ENCODE results near the gene NPPA. TPM values are rescaled to one million over a fixed set of nuclear protein-coding genes. Genes with fewer than 3 reads are reported as not detected.

NPPA gene
- polyA plus RNA-seq, 1 of the 3 experiments (the other 2 are of a cell fraction), result not detected

- ChIA-PET POLR2A (no interaction called here), CTCF (interaction anchor here (1.5 kb wide), 1 partner anchor 59 kb away, joined by 4 read pairs; no protein-coding TSS in a partner anchor)
- WGBS (ENCODE audit: low lambda C conversion rate), result 94% methylated on average over 11 of the region's 13 CpGs
- Histone ChIP-seq H3K79me2 (ENCODE audit: insufficient read depth) (no peaks in the 10 kb centered on the region), H3F3A (replicated peaks; ENCODE audit: insufficient read depth) (no peaks in the 10 kb centered on the region), H3K4me3 (ENCODE audit: low read depth in 2 of 2, low read length in 1 of 2) (no peak overlapping the region), H3K4me1 (ENCODE audit: control insufficient read depth in 1 of 2, insufficient read depth in 2 of 2, low read depth in 1 of 2, low read length in 1 of 2) (no peaks in the 10 kb centered on the region; a peak in 1 of 4 replicates), H3K27me3 (ENCODE audit: insufficient read depth) (no peaks in the 10 kb centered on the region), H2AFZ (ENCODE audit: low read depth) (no peak overlapping the region), H3K9me3 (no peaks in the 10 kb centered on the region), H3K36me3 (replicated peaks in 1 of 2; ENCODE audit: control insufficient read depth in 1 of 2, insufficient read depth in 2 of 2, low read length in 1 of 2) (peaks cover 23 to 82% of the 10 kb centered on the region in 2 experiments), H3K4me2 (no peak overlapping the region), H4K20me1 (ENCODE audit: insufficient read depth) (peaks cover 4% of the 10 kb centered on the region; the same call in 1 of the 2 replicates), H3K9ac (no peak overlapping the region), H3K9me2 (no peaks in the 10 kb centered on the region), H3K27ac (ENCODE audit: low read depth in 2 of 2, low read length in 1 of 2) (no peak overlapping the region)
- DNase-seq, result no peak
- TF ChIP-seq ZBTB33 (IDR thresholded peaks at IDR 0.05; ENCODE audit: borderline replicate concordance, low read depth), result no peak
- no peak for TF ChIP-seq FOXM1 (IDR thresholded peaks at IDR 0.05; ENCODE audit: low read depth)
- no peak for TF ChIP-seq YY1 (IDR thresholded peaks at IDR 0.05; ENCODE audit: low read depth)
- no peak for TF ChIP-seq MXI1 (IDR thresholded peaks at IDR 0.05; ENCODE audit: low read depth, low read length)
- TF ChIP-seq REST (IDR thresholded peaks at IDR 0.05; ENCODE audit: low read depth, low read length), result no peak
- TF ChIP-seq POLR2AphosphoS5 (IDR thresholded peaks at IDR 0.05; ENCODE audit: low read depth, low read length), result no peak
- no peak for TF ChIP-seq TCF12 (IDR thresholded peaks at IDR 0.05)
- no peak for TF ChIP-seq SIN3A (IDR thresholded peaks at IDR 0.05; ENCODE audit: borderline replicate concordance, low read depth, low read length)
- no peak for TF ChIP-seq RFX5 (IDR thresholded peaks at IDR 0.05; ENCODE audit: low read length)
- TF ChIP-seq FOXJ3 (CRISPR knock-in tag; IDR thresholded peaks at IDR 0.05), result no peak
Measured at GRCh38 chr1:11833900-11834299, 13.7 kb downstream of the NPPA start.

GRCh38 chr1:11833497-11833896 lies 14.1 kb downstream of the NPPA start:
- Histone ChIP-seq H3K36me3 (replicated peaks in 1 of 2; ENCODE audit: control insufficient read depth in 1 of 2, insufficient read depth in 2 of 2, low read length in 1 of 2) (peaks cover 27 to 83% of the 10 kb centered on the region in 2 experiments), H3K4me3 (ENCODE audit: low read depth in 2 of 2, low read length in 1 of 2) (no peak overlapping the region), H3K9me2 (no peaks in the 10 kb centered on the region), H2AFZ (ENCODE audit: low read depth) (no peak overlapping the region), H3K27me3 (ENCODE audit: insufficient read depth) (no peaks in the 10 kb centered on the region), H4K20me1 (ENCODE audit: insufficient read depth) (peaks cover 3% of the 10 kb centered on the region; the same call in 1 of the 2 replicates), H3K9ac (no peak overlapping the region), H3K4me1 (ENCODE audit: control insufficient read depth in 1 of 2, insufficient read depth in 2 of 2, low read depth in 1 of 2, low read length in 1 of 2) (no peaks in the 10 kb centered on the region; a peak in 1 of 4 replicates), H3K27ac (ENCODE audit: low read depth in 2 of 2, low read length in 1 of 2) (no peak overlapping the region), H3K9me3 (no peaks in the 10 kb centered on the region), H3K4me2 (no peak overlapping the region), H3F3A (replicated peaks; ENCODE audit: insufficient read depth) (no peaks in the 10 kb centered on the region), H3K79me2 (ENCODE audit: insufficient read depth) (no peaks in the 10 kb centered on the region)
- DNase-seq, result no peak
- WGBS (ENCODE audit: low lambda C conversion rate), result 100% methylated on average over 3 of the region's 8 CpGs
- ChIA-PET POLR2A (no interaction called here), CTCF (interaction anchor here (0.6 to 1.5 kb wide), 2 partner anchors 14 to 60 kb away, joined by 3 to 4 read pairs; no protein-coding TSS in a partner anchor)
- TF ChIP-seq FOSL2 (IDR thresholded peaks at IDR 0.05; ENCODE audit: borderline replicate concordance, low read depth) (no peak), EZH2phosphoT487 (IDR thresholded peaks at IDR 0.05; ENCODE audit: borderline replicate concordance, low read depth) (no peak), RCOR1 (IDR thresholded peaks at IDR 0.05; ENCODE audit: low read length) (no peak), RXRA (IDR thresholded peaks at IDR 0.05; ENCODE audit: borderline replicate concordance, low read depth) (no peak), IRF3 (IDR thresholded peaks at IDR 0.05; ENCODE audit: low read depth, low read length) (no peak), REST (IDR thresholded peaks at IDR 0.05; ENCODE audit: low read depth, low read length) (no peak), SMC3 (IDR thresholded peaks at IDR 0.05; ENCODE audit: low read depth, low read length) (no peak), TCF12 (IDR thresholded peaks at IDR 0.05) (no peak), GABPA (IDR thresholded peaks at IDR 0.05; ENCODE audit: low read depth) (no peak)

All from SK-N-SH (cell line).